ENCODE measurements around the gene NES. TPM values are rescaled to one million over a fixed set of nuclear protein-coding genes. Genes with fewer than 3 reads are reported as not detected.
A peak's percentile ranks its signal among the peaks of the same experiment; 100 is the strongest.

Gene NES
- total RNA-seq, 2 donors from 2014 or later, result 65.8 to 103 TPM

- H3K4me3 Mint-ChIP-seq, result peak overlapping the region; percentile 55
- Histone ChIP-seq H3K27ac (ENCODE audit: low read depth, low read length) (no peak overlapping the region), H3K4me1 (ENCODE audit: control insufficient read depth, insufficient read depth, low read length) (no peaks in the 10 kb centered on the region), H3K9me3 (ENCODE audit: control insufficient read depth, low read length) (no peaks in the 10 kb centered on the region), H3K4me3 (ENCODE audit: low read length) (peak overlapping the region; percentile 75), H3K36me3 (ENCODE audit: control insufficient read depth, insufficient read depth, low read length) (no peaks in the 10 kb centered on the region), H3K9ac (ENCODE audit: extremely low read depth, low read length, poor library complexity, severe bottlenecking) (no peak overlapping the region), H3K27me3 (ENCODE audit: control insufficient read depth, insufficient read depth, low read length, poor library complexity, severe bottlenecking) (peaks cover 98% of the 10 kb centered on the region)
- H3K27ac Mint-ChIP-seq, result no peak overlapping the region
- peaks cover 6% of the 10 kb centered on the region for H3K4me1 Mint-ChIP-seq
- H3K36me3 Mint-ChIP-seq (ENCODE audit: low read depth), result no peaks in the 10 kb centered on the region
- peaks cover 97% of the 10 kb centered on the region for H3K27me3 Mint-ChIP-seq (ENCODE audit: insufficient read depth)
- WGBS, 2 experiments (ENCODE audit: insufficient coverage in 1 of 2, insufficient read length in 1 of 2), result 8 to 13% methylated on average over 15 to 40 of the region's 40 CpGs
- no peak for TF ChIP-seq CTCF (conservative IDR thresholded peaks at IDR 0.05)
- H3K9me3 Mint-ChIP-seq, result no peaks in the 10 kb centered on the region
- DNase-seq, result peak; percentile 78
Measured at GRCh38 chr1:156642265-156643048, 34.8 kb downstream of the NES start.

- no peaks in the 10 kb centered on the region for H3K36me3 ChIP-seq (ENCODE audit: control insufficient read depth, insufficient read depth, low read length)
- Mint-ChIP-seq H3K27ac (no peak within 1 kb of the TSS), H3K4me1 (peaks cover 6% of the 10 kb centered on the region), H3K27me3 (ENCODE audit: insufficient read depth) (peaks cover 94% of the 10 kb centered on the region), H3K36me3 (ENCODE audit: low read depth) (no peaks in the 10 kb centered on the region), H3K9me3 (no peaks in the 10 kb centered on the region), H3K4me3 (peak within 1 kb of the TSS; percentile 55)
- no peak within 1 kb of the TSS for H3K9ac ChIP-seq (ENCODE audit: extremely low read depth, low read length, poor library complexity, severe bottlenecking)
- WGBS, 2 experiments (ENCODE audit: insufficient coverage in 1 of 2, insufficient read length in 1 of 2), result 0% methylated on average over 13 to 45 of the region's 46 CpGs
- no peaks in the 10 kb centered on the region for H3K4me1 ChIP-seq (ENCODE audit: control insufficient read depth, insufficient read depth, low read length)
- no peaks in the 10 kb centered on the region for H3K9me3 ChIP-seq (ENCODE audit: control insufficient read depth, low read length)
- DNase-seq, result peak; percentile 87
- H3K4me3 ChIP-seq (ENCODE audit: low read length), result peak within 1 kb of the TSS; percentile 75
- H3K27me3 ChIP-seq (ENCODE audit: control insufficient read depth, insufficient read depth, low read length, poor library complexity, severe bottlenecking), result peaks cover 96% of the 10 kb centered on the region
- no peak within 1 kb of the TSS for H3K27ac ChIP-seq (ENCODE audit: low read depth, low read length)
- TF ChIP-seq CTCF (conservative IDR thresholded peaks at IDR 0.05), result peak; percentile 29
Measured at GRCh38 chr1:156641761-156642264, 35.4 kb downstream of the NES start, which contains the start of gene BCAN. TSS of gene BCAN (plus strand) at chr1:156642117. CDS start at chr1:156646055, 3,938 bp downstream.

- H3K4me1 Mint-ChIP-seq, result peaks cover 6% of the 10 kb centered on the region
- H3K27me3 Mint-ChIP-seq (ENCODE audit: insufficient read depth), result peaks cover 94% of the 10 kb centered on the region
- H3K36me3 ChIP-seq (ENCODE audit: control insufficient read depth, insufficient read depth, low read length), result no peaks in the 10 kb centered on the region
- peak overlapping the region; percentile 55 for H3K4me3 Mint-ChIP-seq
- H3K36me3 Mint-ChIP-seq (ENCODE audit: low read depth), result no peaks in the 10 kb centered on the region
- H3K9ac ChIP-seq (ENCODE audit: extremely low read depth, low read length, poor library complexity, severe bottlenecking), result no peak overlapping the region
- no peak overlapping the region for H3K27ac Mint-ChIP-seq
- 52 to 56% methylated on average over 3 to 6 of the region's 6 CpGs for WGBS, 2 experiments (ENCODE audit: insufficient coverage in 1 of 2, insufficient read length in 1 of 2)
- H3K9me3 Mint-ChIP-seq, result no peaks in the 10 kb centered on the region
- H3K9me3 ChIP-seq (ENCODE audit: control insufficient read depth, low read length), result no peaks in the 10 kb centered on the region
- peak overlapping the region; percentile 69 for H3K4me3 ChIP-seq (ENCODE audit: low read length)
- H3K27ac ChIP-seq (ENCODE audit: low read depth, low read length), result no peak overlapping the region
- DNase-seq, result peak; percentile 54
- no peak for TF ChIP-seq CTCF (conservative IDR thresholded peaks at IDR 0.05)
- peaks cover 94% of the 10 kb centered on the region for H3K27me3 ChIP-seq (ENCODE audit: control insufficient read depth, insufficient read depth, low read length, poor library complexity, severe bottlenecking)
- no peaks in the 10 kb centered on the region for H3K4me1 ChIP-seq (ENCODE audit: control insufficient read depth, insufficient read depth, low read length)
Measured at GRCh38 chr1:156640842-156641706, 36.1 kb downstream of the NES start.

All from endodermal cell (in vitro differentiated cells).